ENCODE measurements around the gene TMSB10.
"Not testable (repeated sequence)": the region's sequence is repeated elsewhere in the genome, so short reads cannot be mapped to it uniquely, and the experiment has no call there.

Gene TMSB10

DNA sequence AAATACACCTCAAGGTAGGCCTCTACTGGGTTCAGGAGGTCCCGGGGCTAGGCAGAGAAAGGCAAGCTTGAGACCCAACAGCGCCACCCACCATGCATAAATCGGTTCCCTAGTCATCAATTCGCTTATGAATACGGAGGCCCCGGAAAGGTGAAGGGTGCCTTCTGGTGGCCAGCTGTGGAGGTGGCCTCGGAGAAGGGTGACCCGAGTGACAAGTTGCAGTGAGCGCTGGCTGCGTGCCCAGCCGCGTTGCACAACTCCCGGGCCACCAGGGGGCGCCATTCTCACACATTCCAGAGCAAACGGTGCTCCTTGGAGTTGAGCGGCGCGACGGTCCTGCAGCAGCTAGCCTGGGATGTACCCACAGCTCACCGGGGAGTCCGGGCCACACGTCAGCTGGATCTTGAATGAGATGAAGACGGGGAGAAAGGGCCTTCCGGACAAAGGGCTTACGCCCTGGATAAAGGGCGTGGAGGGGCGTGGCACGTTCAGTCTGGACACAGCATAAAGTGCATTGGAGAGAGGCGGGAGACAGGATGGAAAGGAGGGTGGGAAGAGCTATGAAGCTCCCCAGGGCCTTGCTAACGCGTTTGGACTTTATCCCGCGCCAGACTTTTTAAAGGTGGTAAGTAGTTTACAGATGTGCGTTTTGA, 20.4 kb downstream of the TMSB10 start:
- in situ Hi-C loops (cut with HindIII; ENCODE audit: low sequenced_read_pairs), result loop anchor here (5.0 kb wide), 1 partner anchor 84 kb away; no protein-coding TSS in a partner anchor

DNA sequence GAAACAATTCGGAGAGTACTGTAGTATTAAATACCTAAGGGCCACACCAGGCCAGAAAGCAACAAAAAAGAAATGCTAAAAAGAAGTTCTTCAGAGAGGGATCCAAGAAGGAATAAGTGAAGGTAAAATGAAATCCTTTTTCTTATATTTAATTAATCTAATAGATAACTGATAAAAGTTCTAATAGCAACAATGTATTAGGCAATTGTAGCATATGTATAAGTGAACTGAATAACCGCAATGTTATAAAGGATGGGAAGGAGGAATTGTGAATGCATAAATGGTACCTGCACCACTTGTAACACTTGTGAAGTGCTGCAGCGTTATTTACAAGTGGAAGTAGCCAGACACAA, 21.8 kb downstream of the TMSB10 start:
- in situ Hi-C loops (cut with HindIII; ENCODE audit: low sequenced_read_pairs), result loop anchor here (5.0 kb wide), 1 partner anchor 85 kb away; no protein-coding TSS in a partner anchor

DNA sequence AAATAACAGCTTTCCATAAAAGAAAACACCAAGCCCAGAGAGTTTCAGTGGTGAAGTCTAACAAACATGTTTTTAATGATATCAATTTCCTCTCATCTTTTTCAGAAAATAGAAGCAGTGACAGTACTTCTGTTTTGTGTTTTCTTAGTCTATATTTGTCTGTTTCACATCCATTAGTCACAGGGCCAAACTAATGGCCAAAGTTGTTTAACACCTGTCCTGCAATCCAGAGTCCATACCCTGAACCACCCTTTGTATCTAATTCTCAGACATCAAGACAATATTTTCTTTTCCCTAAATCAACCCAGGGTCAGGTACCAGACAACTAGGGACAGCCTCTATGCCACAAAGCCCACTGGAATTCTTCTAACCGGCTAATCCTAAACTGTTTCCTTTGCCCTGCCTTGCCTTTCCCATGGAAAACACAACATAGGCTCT, 25.9 kb downstream of the TMSB10 start:
- in situ Hi-C loops (cut with HindIII; ENCODE audit: low sequenced_read_pairs), result no loop called here

DNA sequence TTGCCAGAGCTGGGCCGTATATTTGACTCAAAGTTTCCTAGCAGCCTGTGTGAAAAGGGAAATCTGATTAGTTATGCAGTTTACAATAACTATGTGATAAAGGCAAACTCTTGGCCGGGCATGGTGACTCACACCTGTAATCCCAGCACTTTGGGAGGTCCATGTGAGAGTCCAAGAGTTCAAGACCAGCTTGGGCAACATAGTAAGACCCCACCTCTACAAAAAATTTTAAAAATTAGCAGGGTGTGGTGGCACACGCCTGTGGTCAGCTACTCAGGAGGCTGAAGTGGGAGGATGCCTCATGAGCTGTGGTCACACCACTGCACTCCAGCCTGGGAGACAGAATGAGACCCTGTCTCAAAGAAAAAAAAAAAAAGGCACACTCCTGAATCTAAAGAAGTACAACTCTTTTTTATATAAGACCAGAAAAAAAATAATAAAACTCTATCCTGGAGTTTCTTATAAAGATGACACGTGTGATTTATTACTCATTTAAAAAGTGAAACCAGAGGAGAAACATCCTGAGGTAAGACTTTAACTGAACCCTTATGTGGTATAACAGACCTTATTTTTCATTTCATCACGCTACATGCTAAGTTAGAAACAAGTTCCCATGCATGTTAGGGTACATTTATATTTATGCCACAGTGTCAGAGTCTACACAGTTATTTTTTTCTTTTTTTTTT, 32.9 kb downstream of the TMSB10 start:
- in situ Hi-C loops (cut with HindIII; ENCODE audit: low sequenced_read_pairs), result no loop called here

DNA sequence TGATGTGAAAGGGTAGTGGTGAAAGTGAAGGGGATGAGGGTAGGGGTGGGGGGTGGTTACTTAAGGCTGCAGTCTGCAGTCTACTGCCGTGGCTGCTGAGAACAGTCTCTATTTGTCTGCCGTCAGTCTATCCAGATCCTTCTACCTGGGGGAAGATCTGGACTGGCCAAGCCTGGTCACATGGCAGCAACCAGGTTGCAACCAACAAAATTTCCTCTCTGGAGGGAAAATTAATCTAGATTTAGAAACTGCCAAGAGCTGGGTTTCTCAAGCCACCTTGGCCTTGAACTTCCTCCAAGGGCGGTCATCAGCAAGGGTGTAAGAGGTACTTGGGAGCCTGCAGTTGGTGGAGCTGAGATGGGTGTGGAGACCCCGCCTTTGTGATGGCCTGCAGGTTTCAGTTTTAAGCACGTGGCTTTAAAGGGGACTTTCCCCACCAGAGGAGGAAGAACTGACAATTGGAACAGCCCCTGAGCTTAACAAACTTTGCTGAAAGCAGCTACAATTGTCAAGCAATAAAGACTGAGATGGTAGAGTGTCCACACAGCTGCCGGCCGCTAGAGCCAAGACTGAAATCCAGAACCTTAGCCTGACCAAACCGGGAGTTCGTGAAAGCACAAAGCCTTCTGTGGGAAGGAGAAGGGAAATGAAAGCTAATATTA, 34.1 kb downstream of the TMSB10 start:
- in situ Hi-C loops (cut with HindIII; ENCODE audit: low sequenced_read_pairs), result no loop called here

DNA sequence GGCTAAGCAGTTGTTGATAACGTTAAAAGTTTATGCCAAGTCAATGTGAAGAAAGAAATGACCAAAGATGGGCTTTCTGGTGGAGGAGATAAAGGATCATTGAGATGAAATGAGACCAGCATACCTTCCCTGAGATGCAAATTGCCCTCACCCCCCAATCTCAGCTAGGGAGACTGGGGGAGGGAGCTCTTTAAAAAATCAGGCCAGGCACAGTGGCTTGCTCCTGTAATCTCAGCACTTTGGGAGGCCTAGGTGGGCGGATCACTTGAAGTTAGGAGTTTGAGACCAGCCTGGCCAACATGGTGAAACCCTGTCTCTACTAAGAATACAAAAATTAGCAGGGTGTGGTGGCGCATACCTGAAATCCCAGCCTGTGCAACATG, 34.6 kb downstream of the TMSB10 start:
- in situ Hi-C loops (cut with HindIII; ENCODE audit: low sequenced_read_pairs), result no loop called here

DNA sequence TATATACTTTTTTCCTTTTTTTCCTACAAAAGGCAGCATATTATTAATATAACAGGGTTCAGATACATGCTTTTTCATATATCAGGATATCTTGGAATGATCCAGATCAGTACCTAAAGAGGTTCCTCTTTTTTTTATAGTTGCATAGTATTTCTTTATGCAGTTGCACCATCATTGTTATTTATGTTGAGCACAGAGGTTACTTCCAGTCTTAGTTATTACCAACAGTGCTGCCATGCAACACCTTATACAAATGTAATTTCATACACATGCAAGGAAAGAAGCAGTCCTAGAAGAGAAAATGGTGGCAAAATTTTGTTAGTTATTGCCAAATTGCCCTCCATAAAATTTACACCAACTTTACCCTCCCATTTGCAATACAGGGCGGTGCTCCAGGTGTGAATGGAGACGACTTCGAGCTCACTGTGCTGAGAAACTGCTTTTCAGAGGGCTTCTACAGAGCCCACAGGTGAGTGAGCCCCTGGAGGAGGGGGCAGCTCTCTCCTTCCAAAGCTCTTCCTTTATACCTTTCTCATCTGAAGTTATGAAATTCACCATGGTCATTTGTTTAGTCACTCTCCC, 35.5 kb downstream of the TMSB10 start:
- in situ Hi-C loops (cut with HindIII; ENCODE audit: low sequenced_read_pairs), result no loop called here

DNA sequence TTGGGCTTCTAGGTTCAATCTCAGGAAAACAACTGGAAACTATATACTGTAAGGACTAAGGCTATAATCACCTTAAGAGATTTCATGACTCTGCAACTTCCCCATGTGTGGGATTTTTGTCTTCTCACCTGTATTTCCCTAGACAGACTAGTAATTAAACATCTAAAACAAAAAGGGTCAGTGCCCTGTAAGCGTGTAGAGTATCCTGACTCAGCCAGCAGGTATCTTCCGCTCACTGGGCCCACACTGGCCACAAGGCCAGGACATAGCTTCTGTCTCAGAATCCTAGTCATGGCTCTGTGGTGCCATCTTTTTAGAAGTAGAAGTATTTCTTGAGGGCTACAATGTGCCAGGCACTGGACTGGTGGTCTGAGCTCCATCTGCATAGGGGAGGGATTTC, 36.7 kb downstream of the TMSB10 start:
- in situ Hi-C loops (cut with HindIII; ENCODE audit: low sequenced_read_pairs), result no loop called here

DNA sequence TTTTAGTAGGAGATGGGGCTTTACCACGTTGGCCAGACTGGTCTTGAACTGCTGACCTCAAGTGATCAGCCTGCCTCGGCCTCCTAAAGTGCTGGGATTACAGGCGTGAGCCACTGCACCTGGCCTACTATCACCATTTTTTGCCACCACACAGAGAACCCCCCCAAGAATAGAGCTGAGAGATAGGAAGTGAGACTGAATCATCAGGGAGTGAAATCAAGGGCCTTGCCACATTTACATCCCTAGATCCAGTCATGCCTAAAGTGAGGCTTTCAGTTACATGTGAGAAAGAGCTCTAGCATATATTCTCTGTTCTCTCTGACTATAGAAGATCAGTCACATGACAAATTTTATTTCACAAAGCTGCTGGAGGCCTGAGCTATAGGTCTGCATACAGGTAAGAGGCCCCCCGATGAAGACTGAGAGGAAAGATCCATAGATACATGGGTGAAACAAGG, 37.5 kb downstream of the TMSB10 start:
- in situ Hi-C loops (cut with HindIII; ENCODE audit: low sequenced_read_pairs), result no loop called here

DNA sequence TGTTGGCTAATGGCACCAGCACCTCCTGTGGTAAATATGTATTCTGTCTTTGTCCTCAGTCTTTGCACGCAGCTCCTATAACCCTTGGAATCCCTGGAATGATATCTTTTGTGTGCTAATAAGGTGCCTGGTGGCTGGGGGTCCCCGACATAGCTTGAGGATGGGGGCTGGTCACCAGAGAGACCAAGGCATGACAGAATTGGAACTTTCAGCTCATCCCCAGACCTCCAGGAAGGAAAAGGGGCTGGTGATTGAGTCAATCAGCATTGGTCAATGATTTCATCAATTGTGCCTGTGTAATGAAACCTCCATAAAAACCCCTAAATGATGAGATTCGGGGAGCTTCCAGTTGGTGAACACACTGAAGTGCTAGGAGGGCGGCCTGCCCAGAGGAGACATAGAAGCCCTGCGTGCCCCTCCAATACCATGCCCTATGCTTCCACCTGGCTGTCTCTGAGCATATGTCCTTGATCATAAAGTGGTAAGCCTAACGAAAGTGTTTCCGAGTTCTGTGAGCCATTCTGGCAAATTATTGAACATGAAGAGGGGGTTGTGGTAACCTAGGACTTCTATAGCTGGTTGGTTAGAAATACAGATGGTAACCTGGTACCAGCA, 38.9 kb downstream of the TMSB10 start:
- in situ Hi-C loops (cut with HindIII; ENCODE audit: low sequenced_read_pairs), result no loop called here

DNA sequence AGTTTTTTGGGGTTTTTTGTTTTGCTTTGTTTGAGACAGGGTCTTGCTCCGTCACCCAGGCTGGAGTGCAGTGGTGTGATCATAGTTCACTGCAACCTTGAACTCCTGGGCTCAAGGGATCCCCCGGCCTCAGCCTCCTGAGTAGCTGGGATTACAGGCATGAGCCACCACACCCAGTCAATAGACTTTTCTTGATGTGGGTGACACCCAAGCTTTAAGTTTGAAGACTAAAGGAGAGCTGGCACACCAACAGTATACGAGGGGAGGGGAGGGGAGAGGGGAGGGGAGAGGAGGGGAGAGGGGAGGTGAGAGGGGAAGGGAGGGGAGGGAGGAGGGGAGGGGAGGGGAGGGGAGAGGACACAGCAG, 40.4 kb downstream of the TMSB10 start:
- in situ Hi-C loops (cut with HindIII; ENCODE audit: low sequenced_read_pairs), result not testable (repeated sequence)

DNA sequence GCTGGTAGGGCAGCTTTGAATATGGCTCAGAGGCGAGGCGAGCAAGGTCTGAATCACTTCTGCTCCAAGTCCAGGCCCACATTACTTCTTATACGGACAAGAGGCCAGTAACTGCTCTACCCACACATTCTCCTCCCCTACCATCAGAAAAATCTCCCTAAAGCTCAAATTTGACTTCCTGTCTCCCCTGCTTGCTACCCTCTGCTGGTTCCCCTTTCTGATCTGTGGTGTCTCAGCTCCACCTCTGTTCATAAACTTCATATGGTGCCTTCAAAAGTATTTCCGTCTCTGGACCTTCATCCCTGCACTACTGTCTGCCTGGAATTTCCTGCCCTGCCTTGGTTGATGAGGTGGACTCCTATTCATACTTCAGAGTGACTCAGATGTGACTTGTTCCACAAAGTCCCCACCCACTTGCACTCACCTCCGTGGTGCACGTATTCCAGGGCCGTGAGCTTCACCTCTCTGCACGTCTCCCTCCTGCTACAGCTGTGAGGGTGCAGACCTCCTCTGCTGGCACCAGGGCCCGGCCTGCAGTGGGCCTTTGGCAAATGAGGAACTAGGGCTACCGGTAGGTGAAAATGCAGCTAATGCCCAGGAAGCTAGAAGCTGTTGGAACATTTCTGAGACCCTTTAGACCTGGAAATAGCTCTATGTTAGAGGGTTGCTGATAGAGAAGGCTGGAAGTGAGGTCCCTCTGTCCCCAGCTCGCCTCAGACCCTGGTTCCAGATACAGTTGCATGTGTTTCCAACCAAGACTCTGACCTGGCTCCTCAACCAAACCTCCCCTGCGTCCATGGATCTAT, 41.0 kb downstream of the TMSB10 start:
- in situ Hi-C loops (cut with HindIII; ENCODE audit: low sequenced_read_pairs), result no loop called here

DNA sequence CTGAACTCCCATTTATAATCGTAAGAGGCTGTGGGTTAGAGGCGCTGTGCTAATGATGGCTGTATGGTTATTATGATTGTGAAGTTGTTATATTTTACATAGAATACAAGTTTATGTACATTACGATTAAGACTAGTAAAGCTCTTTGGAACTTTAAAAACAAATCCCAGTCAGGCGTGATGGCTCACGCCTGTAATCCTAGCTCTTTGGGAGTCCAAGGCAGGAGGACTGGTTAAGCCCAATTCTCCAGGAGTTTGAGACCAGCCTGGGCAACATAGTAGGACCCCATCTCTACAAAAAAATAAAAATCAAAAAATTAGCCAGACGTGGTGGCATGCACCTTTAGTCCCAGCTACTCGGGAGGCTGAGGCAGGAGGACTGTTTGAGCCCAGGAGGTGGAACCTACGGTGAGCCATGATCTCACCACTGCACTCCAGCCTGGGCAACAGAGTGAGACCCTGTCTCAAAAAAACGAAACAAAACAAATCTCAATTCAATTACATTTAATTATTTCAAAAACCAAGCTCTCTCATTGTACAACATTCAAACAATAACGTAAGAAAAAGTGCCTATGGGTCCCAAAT, 41.6 kb downstream of the TMSB10 start:
- in situ Hi-C loops (cut with HindIII; ENCODE audit: low sequenced_read_pairs), result no loop called here

DNA sequence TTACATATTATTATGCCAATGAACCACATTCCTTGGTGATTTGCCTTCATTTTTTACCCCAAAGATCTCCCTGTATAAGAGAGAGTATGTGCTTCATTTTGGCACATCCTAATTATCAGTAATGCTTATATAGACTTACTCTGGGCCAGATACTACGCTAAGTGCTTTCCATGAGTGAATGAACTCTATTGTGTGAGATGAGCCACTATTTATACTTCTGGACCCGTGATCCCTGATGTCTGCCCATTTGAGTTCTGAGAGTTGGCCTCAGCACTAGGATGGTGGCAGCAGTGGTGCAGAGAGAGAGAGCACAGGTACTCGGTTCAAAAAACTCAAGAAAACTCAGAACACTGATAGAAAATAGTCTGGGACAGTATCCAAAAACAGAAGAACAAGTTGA, 48.1 kb downstream of the TMSB10 start:
- in situ Hi-C loops (cut with HindIII; ENCODE audit: low sequenced_read_pairs), result no loop called here

DNA sequence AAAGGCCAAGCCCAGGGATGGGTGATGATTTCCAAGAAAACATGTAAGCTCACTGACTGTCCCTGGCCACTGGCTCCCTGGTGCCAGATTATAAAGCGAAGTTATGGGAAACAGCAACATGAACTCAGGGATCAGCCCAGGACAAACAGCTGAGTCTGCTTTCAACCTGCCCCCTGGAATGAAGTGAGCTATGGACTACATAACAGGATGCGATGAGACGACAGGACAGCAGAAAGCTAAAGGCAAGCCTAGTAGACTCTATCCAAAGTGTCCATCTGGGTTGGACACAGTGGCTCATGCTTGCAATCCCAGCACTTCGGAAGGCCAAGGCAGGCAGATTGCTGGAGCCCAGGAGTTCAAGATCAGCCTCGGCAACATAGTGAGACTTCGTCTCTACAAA, 48.9 kb downstream of the TMSB10 start:
- in situ Hi-C loops (cut with HindIII; ENCODE audit: low sequenced_read_pairs), result no loop called here

Data from DLD1 (cell line).